Measurements from ENCODE around the gene LAMTOR4.
"Not testable (repeated sequence)": the region's sequence is repeated elsewhere in the genome, so short reads cannot be mapped to it uniquely, and the experiment has no call there.

The LAMTOR4 gene

DNA sequence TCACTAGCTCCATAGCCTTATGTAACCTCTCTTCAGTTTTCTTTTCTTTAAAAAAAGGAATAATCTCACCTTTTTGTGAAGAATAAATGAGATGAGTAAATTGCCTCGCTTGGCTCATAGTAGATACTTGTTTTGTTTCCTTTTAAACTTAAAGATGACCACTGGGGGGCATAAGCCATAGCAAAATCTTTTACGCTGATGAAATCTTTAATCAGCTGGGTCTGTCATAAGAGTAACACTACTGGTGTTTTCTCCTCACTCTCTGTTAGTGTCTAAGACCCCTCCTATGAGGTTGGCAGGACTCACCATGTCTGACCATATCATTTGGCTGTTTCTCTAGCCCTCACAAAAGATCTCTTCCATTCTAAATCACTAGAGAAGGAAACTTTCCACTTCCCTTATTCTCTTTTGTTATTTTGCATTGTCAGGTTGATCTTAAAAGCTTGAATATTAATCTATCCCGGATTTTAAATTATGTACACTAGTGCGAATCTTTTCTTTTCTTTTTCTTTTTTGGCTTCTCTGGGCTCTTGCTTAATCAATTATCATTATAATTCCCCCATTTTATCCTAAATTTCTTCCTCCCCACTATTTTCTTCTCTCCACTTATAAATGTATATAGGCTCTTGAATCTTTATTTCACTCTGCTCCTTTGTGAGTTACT, 41.5 kb downstream of the LAMTOR4 start:
- H3K4me3 ChIP-seq (ENCODE audit: low read length), result no peak overlapping the region
- DNase-seq (ENCODE audit: low read depth), result peak; percentile 47
- TF ChIP-seq, protein P1, sequence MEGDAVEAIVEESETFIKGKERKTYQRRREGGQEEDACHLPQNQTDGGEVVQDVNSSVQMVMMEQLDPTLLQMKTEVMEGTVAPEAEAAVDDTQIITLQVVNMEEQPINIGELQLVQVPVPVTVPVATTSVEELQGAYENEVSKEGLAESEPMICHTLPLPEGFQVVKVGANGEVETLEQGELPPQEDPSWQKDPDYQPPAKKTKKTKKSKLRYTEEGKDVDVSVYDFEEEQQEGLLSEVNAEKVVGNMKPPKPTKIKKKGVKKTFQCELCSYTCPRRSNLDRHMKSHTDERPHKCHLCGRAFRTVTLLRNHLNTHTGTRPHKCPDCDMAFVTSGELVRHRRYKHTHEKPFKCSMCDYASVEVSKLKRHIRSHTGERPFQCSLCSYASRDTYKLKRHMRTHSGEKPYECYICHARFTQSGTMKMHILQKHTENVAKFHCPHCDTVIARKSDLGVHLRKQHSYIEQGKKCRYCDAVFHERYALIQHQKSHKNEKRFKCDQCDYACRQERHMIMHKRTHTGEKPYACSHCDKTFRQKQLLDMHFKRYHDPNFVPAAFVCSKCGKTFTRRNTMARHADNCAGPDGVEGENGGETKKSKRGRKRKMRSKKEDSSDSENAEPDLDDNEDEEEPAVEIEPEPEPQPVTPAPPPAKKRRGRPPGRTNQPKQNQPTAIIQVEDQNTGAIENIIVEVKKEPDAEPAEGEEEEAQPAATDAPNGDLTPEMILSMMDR (IDR thresholded peaks at IDR 0.05; ENCODE audit: insufficient read depth, low read depth, low read length, missing control alignments), result peak; percentile 14

DNA sequence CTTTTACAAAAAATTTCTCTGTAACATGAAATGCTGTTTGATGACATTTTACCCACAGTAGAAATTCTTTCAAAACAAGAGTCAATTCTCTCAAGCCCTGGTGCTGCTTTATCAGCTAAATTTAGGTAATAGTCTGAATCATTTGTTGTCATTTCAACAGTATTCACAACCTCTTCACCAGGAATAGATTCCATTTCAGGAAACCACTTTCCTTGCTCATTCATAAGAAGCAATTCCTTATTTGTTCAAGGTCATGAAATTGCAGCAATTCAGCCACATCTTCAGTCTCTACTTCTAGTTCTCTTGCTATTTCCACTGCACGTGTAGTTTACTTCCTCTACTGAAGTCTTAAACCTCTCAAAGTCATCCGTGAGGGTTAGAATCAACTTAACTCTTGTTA, 43.1 kb downstream of the LAMTOR4 start:
- no peak overlapping the region for H3K4me3 ChIP-seq (ENCODE audit: low read length)
- no peak for DNase-seq (ENCODE audit: low read depth)
- TF ChIP-seq, protein P1 (IDR thresholded peaks at IDR 0.05; ENCODE audit: insufficient read depth, low read depth, low read length, missing control alignments), result no peak

DNA sequence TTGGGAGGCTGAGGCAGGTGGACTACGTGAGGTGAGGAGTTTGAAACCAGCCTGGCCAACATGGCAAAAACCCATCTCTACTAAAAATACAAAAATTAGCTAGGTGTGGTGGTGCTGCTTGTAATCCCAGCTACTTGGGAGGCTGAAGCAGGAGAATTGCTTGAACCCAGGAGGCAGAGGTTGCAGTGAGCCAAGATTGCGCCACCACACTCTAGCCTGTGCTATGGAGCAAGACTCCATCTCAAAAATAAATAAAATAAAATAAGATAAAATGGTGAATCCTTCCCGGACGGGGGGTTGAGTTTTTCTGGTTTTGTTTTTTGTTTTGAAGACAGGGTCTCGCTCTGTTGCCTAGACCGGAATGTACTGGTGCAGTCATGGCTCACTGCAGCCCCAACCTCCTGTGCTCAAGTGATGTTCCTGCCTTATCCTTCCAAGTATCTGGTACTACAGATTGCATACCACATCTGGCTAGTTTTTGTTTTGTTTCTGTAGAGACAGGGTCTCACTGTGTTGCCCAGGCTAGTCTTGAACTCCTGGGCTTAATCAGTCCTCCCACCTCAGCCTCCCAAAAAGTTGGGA, 43.7 kb downstream of the LAMTOR4 start:
- H3K4me3 ChIP-seq (ENCODE audit: low read length); DNase-seq (ENCODE audit: low read depth): not testable (repeated sequence)

DNA sequence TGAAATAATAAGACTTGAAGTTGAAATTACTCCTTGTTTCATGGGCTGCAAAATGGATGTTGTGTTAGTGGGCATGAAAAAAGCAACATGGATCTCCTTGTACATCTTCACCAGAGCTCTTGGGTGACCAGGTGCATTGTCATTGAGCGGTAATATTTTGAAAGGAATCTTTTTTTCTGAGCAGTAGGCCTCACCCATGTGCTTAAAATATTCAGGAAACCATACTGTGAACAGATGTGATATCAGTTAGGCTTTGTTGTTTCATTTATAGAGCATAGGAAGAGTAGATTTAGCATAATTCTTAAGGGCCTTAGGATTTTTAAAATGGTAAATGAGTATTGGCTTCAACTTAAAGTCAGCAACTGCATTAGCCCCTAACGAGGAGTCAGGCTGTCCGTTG, 44.3 kb downstream of the LAMTOR4 start:
- TF ChIP-seq, protein P1 (IDR thresholded peaks at IDR 0.05; ENCODE audit: insufficient read depth, low read depth, low read length, missing control alignments), result no peak
- no peak overlapping the region for H3K4me3 ChIP-seq (ENCODE audit: low read length)
- no peak for DNase-seq (ENCODE audit: low read depth)

DNA sequence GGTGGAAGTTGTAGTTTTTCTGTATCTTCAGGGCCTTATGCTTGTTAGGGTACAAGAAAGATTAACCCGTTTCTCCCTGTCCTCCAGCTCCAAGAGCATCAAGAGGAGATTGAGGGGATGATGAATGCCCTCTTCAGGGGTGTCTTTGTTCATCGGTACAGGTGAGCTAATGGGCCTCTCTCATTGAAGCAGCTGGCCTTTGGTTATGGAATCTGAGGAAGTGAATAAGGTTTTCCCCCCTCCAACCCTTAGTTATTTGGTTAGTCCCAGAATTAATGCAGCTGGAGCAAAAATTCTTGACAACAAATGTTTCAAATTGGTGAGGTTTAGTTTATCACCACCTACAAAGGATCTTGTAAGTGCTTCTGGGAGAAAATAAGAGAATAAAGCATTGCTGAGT, 46.5 kb downstream of the LAMTOR4 start:
- H3K4me3 ChIP-seq (ENCODE audit: low read length), result no peak overlapping the region
- no peak for DNase-seq (ENCODE audit: low read depth)
- TF ChIP-seq, protein P1 (IDR thresholded peaks at IDR 0.05; ENCODE audit: insufficient read depth, low read depth, low read length, missing control alignments), result no peak

DNA sequence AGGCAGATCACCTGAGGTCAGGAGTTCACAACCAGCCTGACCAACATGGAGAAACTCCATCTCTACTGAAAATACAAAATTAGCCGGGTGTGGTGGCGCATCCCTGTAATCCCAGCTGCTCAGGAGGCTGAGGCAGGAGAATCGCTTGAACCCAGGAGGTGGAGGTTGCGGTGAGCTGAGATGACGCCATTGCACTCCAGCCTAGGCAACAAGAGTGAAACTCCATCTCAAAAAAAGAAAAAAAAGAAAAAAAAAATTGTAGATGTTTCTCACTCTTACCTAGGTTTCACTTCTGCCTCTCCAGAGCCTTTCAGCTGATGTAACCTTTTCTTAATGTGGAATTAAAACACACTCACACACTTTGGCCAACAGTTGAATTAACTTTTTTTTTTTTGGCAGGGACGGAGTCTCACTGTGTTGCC, 47.2 kb downstream of the LAMTOR4 start:
- not testable (repeated sequence) for H3K4me3 ChIP-seq (ENCODE audit: low read length); DNase-seq (ENCODE audit: low read depth)

DNA sequence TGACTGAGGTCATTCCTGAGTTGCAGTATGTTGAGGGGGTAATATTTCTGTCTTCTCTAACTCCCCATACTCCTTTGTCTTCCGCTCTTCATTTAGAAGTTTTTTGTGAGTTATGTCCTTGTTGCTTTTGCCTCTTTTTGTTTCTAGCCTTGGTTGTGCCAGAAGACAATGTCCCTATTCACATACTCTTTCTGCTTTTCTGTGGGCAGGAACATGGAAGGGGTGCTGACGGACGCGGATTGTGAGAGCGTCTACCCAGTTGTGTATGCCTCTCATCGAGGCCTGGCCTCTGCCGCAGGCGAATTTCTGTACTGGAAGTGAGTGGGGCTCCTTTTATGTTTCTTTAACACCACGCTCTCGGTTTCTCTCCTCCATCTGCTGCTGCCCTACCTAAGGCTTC, 49.5 kb downstream of the LAMTOR4 start:
- TF ChIP-seq, protein P1 (IDR thresholded peaks at IDR 0.05; ENCODE audit: insufficient read depth, low read depth, low read length, missing control alignments), result no peak
- no peak overlapping the region for H3K4me3 ChIP-seq (ENCODE audit: low read length)
- DNase-seq (ENCODE audit: low read depth), result no peak

DNA sequence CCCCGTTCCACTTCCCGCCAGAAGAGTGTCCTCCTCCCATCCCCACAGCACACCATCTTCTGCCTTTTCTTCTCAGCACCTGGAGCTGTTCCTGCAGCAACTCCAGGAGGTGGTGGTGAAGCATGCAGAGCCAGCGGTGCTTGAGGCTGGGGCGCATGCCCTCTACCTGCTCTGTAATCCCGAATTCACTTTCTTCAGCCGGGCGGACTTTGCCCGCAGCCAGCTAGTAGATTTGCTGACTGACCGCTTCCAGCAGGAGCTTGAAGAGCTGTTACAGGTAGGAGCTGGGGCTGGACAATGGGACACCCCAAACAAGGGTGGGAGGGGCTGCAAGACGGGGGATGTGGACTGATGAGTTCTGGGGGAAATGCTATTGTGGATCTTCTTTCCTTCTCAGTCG, 52.0 kb downstream of the LAMTOR4 start:
- no peak for DNase-seq (ENCODE audit: low read depth)
- TF ChIP-seq, protein P1 (IDR thresholded peaks at IDR 0.05; ENCODE audit: insufficient read depth, low read depth, low read length, missing control alignments), result no peak
- H3K4me3 ChIP-seq (ENCODE audit: low read length), result no peak overlapping the region

Data from epithelial cell of esophagus (primary cell).